ENCODE data around the gene ZDHHC21.

ZDHHC21 gene

DNA sequence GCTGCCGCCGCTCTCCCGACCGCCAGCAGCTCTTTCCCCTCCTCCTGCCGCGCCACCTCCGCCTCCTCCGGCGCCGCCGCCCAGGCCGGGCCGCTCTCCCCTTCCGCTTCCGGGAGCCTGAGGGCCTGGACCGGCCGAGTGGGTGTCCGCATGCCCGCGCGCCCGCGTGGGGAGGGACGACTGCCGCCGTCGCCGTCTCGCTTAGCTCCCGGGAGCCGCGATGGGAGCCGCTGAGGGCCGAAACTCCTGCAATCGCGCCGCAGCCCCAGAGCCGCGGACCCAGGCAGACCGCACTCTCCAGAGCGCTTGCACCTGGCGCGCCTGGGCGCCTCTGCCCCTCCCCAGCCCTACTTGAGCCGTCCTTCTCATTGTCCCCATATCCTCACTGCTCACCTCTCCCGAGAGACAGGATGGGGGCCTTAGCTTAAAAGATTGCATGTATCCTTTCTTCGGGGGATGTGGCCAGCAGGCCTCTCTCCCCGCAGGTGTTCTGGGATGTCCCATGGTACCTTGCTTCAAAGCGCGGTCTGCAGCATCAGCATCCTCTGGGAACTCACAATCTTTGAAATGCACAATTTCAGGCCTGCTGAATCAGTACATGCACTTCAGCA lies at the start of gene ZDHHC21:
ZDHHC21 (minus strand) TSS at position 182 of the 611 bp plus-strand sequence. CDS start 19,092 bp downstream, outside the sequence.
- H3K79me2 ChIP-seq (ENCODE audit: control insufficient read depth, low read length), result peaks cover 27% of the 10 kb centered on the region
- TF ChIP-seq, protein P1, sequence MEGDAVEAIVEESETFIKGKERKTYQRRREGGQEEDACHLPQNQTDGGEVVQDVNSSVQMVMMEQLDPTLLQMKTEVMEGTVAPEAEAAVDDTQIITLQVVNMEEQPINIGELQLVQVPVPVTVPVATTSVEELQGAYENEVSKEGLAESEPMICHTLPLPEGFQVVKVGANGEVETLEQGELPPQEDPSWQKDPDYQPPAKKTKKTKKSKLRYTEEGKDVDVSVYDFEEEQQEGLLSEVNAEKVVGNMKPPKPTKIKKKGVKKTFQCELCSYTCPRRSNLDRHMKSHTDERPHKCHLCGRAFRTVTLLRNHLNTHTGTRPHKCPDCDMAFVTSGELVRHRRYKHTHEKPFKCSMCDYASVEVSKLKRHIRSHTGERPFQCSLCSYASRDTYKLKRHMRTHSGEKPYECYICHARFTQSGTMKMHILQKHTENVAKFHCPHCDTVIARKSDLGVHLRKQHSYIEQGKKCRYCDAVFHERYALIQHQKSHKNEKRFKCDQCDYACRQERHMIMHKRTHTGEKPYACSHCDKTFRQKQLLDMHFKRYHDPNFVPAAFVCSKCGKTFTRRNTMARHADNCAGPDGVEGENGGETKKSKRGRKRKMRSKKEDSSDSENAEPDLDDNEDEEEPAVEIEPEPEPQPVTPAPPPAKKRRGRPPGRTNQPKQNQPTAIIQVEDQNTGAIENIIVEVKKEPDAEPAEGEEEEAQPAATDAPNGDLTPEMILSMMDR (IDR thresholded peaks at IDR 0.05; ENCODE audit: low read depth, low read length, poor library complexity, severe bottlenecking), result no peak
- no peak for TF ChIP-seq EZH2phosphoT487 (IDR thresholded peaks at IDR 0.05; ENCODE audit: borderline replicate concordance, low read length)
- H3K9me2 ChIP-seq (replicated peaks; ENCODE audit: control insufficient read depth, low read length), result no peaks in the 10 kb centered on the region
- no peaks in the 10 kb centered on the region for H3K9me3 ChIP-seq (ENCODE audit: control insufficient read depth, insufficient read depth, low read length)
- peaks cover 46% of the 10 kb centered on the region for H3K4me1 ChIP-seq (ENCODE audit: control insufficient read depth, low read length)
- no peaks in the 10 kb centered on the region for H4K20me1 ChIP-seq (ENCODE audit: control insufficient read depth, insufficient read depth, low read depth, low read length)
- H3K4me2 ChIP-seq (ENCODE audit: low read length), result peak within 1 kb of the TSS; percentile 87
- H3K4me3 ChIP-seq (ENCODE audit: low read length), result peak within 1 kb of the TSS; percentile 86
- H3F3A ChIP-seq (ENCODE audit: control insufficient read depth, insufficient read depth), result 0 out of 2 replicates have a peak, but pooled peaks cover 9% of the 10 kb centered on the region
- H3K27ac ChIP-seq (ENCODE audit: low read depth, low read length), result no peak within 1 kb of the TSS
- H3K36me3 ChIP-seq (ENCODE audit: control insufficient read depth, low read length), result peaks cover 22% of the 10 kb centered on the region
- H3K27me3 ChIP-seq (ENCODE audit: control insufficient read depth, low read length), result peaks cover 45% of the 10 kb centered on the region

DNA sequence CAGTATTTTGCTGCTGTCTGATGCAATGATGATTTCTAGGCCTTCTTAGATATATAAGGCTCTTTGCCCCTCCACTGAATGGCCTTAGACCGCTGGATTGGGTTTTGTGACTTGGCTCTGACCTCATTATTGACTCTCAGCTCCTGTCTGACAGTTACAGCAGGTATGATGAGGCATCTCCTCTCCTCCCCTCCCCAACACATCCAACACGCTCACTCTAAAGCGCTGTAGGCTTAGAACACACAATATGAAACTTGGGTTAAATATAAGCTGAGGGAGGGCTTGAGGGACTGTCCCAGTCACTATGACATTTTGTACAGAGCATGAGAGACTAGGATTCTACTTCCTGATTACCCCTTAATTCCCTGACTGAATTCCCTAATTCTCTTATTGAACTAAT lies 48.1 kb upstream of the ZDHHC21 start:
- Histone ChIP-seq H3K79me2 (ENCODE audit: control insufficient read depth, low read length) (no peaks in the 10 kb centered on the region), H3K27me3 (ENCODE audit: control insufficient read depth, low read length) (no peaks in the 10 kb centered on the region; the same call in 1 of the 2 replicates), H3K27ac (ENCODE audit: low read depth, low read length) (no peak overlapping the region), H3F3A (ENCODE audit: control insufficient read depth, insufficient read depth) (no peaks in the 10 kb centered on the region), H3K4me3 (ENCODE audit: low read length) (no peak overlapping the region), H4K20me1 (ENCODE audit: control insufficient read depth, insufficient read depth, low read depth, low read length) (no peaks in the 10 kb centered on the region), H3K4me2 (ENCODE audit: low read length) (no peak overlapping the region), H3K4me1 (ENCODE audit: control insufficient read depth, low read length) (no peaks in the 10 kb centered on the region), H3K36me3 (ENCODE audit: control insufficient read depth, low read length) (no peaks in the 10 kb centered on the region), H3K9me2 (replicated peaks; ENCODE audit: control insufficient read depth, low read length) (no peaks in the 10 kb centered on the region), H3K9me3 (ENCODE audit: control insufficient read depth, insufficient read depth, low read length) (no peaks in the 10 kb centered on the region)
- TF ChIP-seq, protein P1 (IDR thresholded peaks at IDR 0.05; ENCODE audit: low read depth, low read length, poor library complexity, severe bottlenecking), result no peak
- TF ChIP-seq EZH2phosphoT487 (IDR thresholded peaks at IDR 0.05; ENCODE audit: borderline replicate concordance, low read length), result no peak

DNA sequence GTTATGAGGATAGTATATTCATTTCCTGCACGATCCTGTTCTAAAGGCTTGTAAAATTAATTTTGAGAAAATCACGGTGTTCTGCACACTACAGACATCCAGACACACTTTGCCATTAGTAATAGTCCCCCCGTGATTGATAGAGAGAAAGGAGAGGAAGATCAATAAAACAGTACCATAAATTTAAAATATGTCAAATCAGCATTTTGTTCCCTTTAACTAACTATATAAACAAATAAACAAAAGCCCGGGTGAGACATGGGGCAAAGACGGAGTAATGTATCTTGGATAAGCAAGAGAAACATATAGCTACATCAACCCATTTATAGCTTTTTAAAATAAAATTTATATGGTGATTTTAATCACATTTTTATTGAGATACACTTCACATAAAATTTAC lies 39.9 kb upstream of the ZDHHC21 start:
- H3K36me3 ChIP-seq (ENCODE audit: control insufficient read depth, low read length), result no peaks in the 10 kb centered on the region
- H3K4me1 ChIP-seq (ENCODE audit: control insufficient read depth, low read length), result no peaks in the 10 kb centered on the region
- no peaks in the 10 kb centered on the region for H3K79me2 ChIP-seq (ENCODE audit: control insufficient read depth, low read length)
- H3F3A ChIP-seq (ENCODE audit: control insufficient read depth, insufficient read depth), result no peaks in the 10 kb centered on the region
- no peaks in the 10 kb centered on the region for H3K9me3 ChIP-seq (ENCODE audit: control insufficient read depth, insufficient read depth, low read length)
- H3K27ac ChIP-seq (ENCODE audit: low read depth, low read length), result no peak overlapping the region
- no peak overlapping the region for H3K4me3 ChIP-seq (ENCODE audit: low read length)
- H3K4me2 ChIP-seq (ENCODE audit: low read length), result no peak overlapping the region
- TF ChIP-seq, protein P1 (IDR thresholded peaks at IDR 0.05; ENCODE audit: low read depth, low read length, poor library complexity, severe bottlenecking), result no peak
- TF ChIP-seq EZH2phosphoT487 (IDR thresholded peaks at IDR 0.05; ENCODE audit: borderline replicate concordance, low read length), result no peak
- H4K20me1 ChIP-seq (ENCODE audit: control insufficient read depth, insufficient read depth, low read depth, low read length), result no peaks in the 10 kb centered on the region
- 0 out of 2 replicates have a peak, but pooled peaks cover 5% of the 10 kb centered on the region for H3K27me3 ChIP-seq (ENCODE audit: control insufficient read depth, low read length)
- H3K9me2 ChIP-seq (replicated peaks; ENCODE audit: control insufficient read depth, low read length), result no peaks in the 10 kb centered on the region

Data from DOHH2 (cell line).